D721Med (cell line): ENCODE results near the gene HS3ST4.

Source experiments
- DNase-seq: peaks from one replicate; pipeline ENCODE4 v3.0.0; 2011; ENCODE audit warnings: low spot score; ENCODE audit not compliant: insufficient read length
- FAIRE-seq: peaks from 2 replicates; lab custom pipeline; 2011; peaks lifted over from hg19 to GRCh38; lab: Jason Lieb, UNC
- CTCF ChIP-seq: IDR thresholded peaks from 2 replicates; pipeline ENCODE4 v1.5.1; 2012; ENCODE audit warnings: mild to moderate bottlenecking, control low read depth; ENCODE audit not compliant: insufficient read depth; ENCODE audit errors: missing control alignments

Gene HS3ST4

GRCh38 chr16:25959221-25959620 lies 267.5 kb downstream of the HS3ST4 start:
- FAIRE-seq (no peak), DNase-seq (no peak)
- TF ChIP-seq CTCF, result no peak

- no peak for DNase-seq
- no peak for FAIRE-seq
- no peak for TF ChIP-seq CTCF
Observed at GRCh38 chr16:25966172-25967097, 274.7 kb downstream of the HS3ST4 start.

GRCh38 chr16:25977121-25977520 lies 285.4 kb downstream of the HS3ST4 start:
- DNase-seq (no peak), FAIRE-seq (no peak)
- TF ChIP-seq CTCF, result no peak

GRCh38 chr16:25978218-25978617 lies 286.5 kb downstream of the HS3ST4 start:
- no peak for TF ChIP-seq CTCF
- no peak for FAIRE-seq
- DNase-seq, result no peak

- TF ChIP-seq CTCF, result no peak
- DNase-seq (no peak), FAIRE-seq (no peak)
Observed at GRCh38 chr16:25988084-25988483, 296.3 kb downstream of the HS3ST4 start.

- TF ChIP-seq CTCF, result no peak
- DNase-seq, result no peak
- no peak for FAIRE-seq
Observed at GRCh38 chr16:25988882-25989281, 297.1 kb downstream of the HS3ST4 start.

GRCh38 chr16:25996052-25996451 lies 304.3 kb downstream of the HS3ST4 start:
- no peak for DNase-seq
- TF ChIP-seq CTCF, result no peak
- FAIRE-seq, result no peak
